ENCODE results near the gene TANC1. TPM values are rescaled to one million over a fixed set of nuclear protein-coding genes. Genes with fewer than 3 reads are reported as not detected.

Gene TANC1
- total and polyA plus RNA-seq, 2 of the 4 experiments (the other 2 are of a cell fraction) = 10.2 to 12.9 TPM

- POLR2A ChIA-PET (ENCODE audit: unreplicated experiment) = no interaction called here
- H2BK5ac ChIP-seq (ENCODE audit: low read depth, low read length, poor library complexity, severe bottlenecking) = no peak overlapping the region
- TF ChIP-seq RAD21 (IDR thresholded peaks at IDR 0.05; ENCODE audit: low read length) = no peak
- peak; percentile 60; the same call in 1 of the 2 replicates for TF ChIP-seq FOS (IDR thresholded peaks at IDR 0.05; ENCODE audit: low read depth, low read length)
- TF ChIP-seq BHLHE40 (IDR thresholded peaks at IDR 0.05; ENCODE audit: low read depth, low read length) = peak; percentile 80
- no peak for TF ChIP-seq MAFK (IDR thresholded peaks at IDR 0.05; ENCODE audit: low read depth, low read length)
Observed at GRCh38 chr2:158926478-158926948, 41.9 kb upstream of the TANC1 start.

More at GRCh38 chr2:158926478-158926948, 41.9 kb upstream of the TANC1 start:
- H2BK15ac ChIP-seq (ENCODE audit: low read depth, low read length) = no peak overlapping the region
- no peaks in the 10 kb centered on the region for H3K27me3 ChIP-seq (ENCODE audit: control insufficient read depth, insufficient read depth, low read length)
- WGBS, 2 experiments (ENCODE audit: extremely low coverage in 2 of 2, insufficient read length in 1 of 2) = no CpG with 5 or more reads among the region's 8 CpGs
- no peak overlapping the region for H2AFZ ChIP-seq (replicated peaks; ENCODE audit: low read length, poor library complexity)
- no peak overlapping the region for H2AK9ac ChIP-seq (replicated peaks; ENCODE audit: low read depth, low read length, poor library complexity)
- H4K5ac ChIP-seq (ENCODE audit: low read depth, low read length) = no peak overlapping the region
- H3K9me1 ChIP-seq (ENCODE audit: insufficient read depth, low read length) = peaks cover 2% of the 10 kb centered on the region; the same call in 1 of the 2 replicates
- no TSS peak for BruUV-seq (replicated peaks)
- dilution Hi-C loops (cut with HindIII; ENCODE audit: low sequenced_read_pairs, unreplicated experiment) (no loop called here), in situ Hi-C loops (cut with MboI; ENCODE audit: low sequenced_read_pairs) (no loop called here), intact Hi-C loops (cut with micrococcal nuclease) (no loop called here)
- no peak overlapping the region for H3K27ac ChIP-seq (ENCODE audit: insufficient read depth, low read length)
- DNase-seq (peak; percentile 78), ATAC-seq (ENCODE audit: low read depth) (peak; percentile 67)
- H3K9ac ChIP-seq (ENCODE audit: low read depth, low read length) = no peak overlapping the region
- no peak overlapping the region for H3K23ac ChIP-seq (ENCODE audit: low read depth, low read length)
- H4K91ac ChIP-seq (ENCODE audit: insufficient read depth, low read depth, low read length) = no peak overlapping the region
- peaks cover 5% of the 10 kb centered on the region for H3K9me3 ChIP-seq (ENCODE audit: control insufficient read depth, insufficient read depth, low read length)
- H2BK20ac ChIP-seq (ENCODE audit: low read depth, low read length) = no peak overlapping the region
- no peak overlapping the region for H3K18ac ChIP-seq (ENCODE audit: low read depth, low read length)
- no peaks in the 10 kb centered on the region for H3K79me1 ChIP-seq (ENCODE audit: low read depth in 1 of 2, low read length in 2 of 2)
- H4K8ac ChIP-seq (ENCODE audit: low read depth in 2 of 2, low read length in 2 of 2) = no peak overlapping the region; a peak in 1 of 4 replicates
- H2AK5ac ChIP-seq (ENCODE audit: low read depth, low read length) = no peak overlapping the region
- no peak overlapping the region for H3K4me3 ChIP-seq (ENCODE audit: insufficient read depth, low read depth, low read length)
- no peak overlapping the region for H2BK120ac ChIP-seq (ENCODE audit: low read depth, low read length)
- no peak overlapping the region for H3K14ac ChIP-seq (replicated peaks; ENCODE audit: low read depth, low read length)
- H3K36me3 ChIP-seq (ENCODE audit: control insufficient read depth, insufficient read depth, low read length) = no peaks in the 10 kb centered on the region
- no peak overlapping the region for H3K56ac ChIP-seq (ENCODE audit: extremely low read depth, insufficient read depth, low read length)
- H3K4me2 ChIP-seq (ENCODE audit: low read depth, low read length) = peak overlapping the region; percentile 68
- H3K4me1 ChIP-seq (ENCODE audit: control insufficient read depth, insufficient read depth, low read length) = peaks cover 9% of the 10 kb centered on the region
- CTCF ChIA-PET = interaction anchor here (0.6 kb wide), 1 partner anchor 64 kb away, joined by 3 read pairs; no protein-coding TSS in a partner anchor
- H4K20me1 ChIP-seq (ENCODE audit: insufficient read depth, low read length) = no peaks in the 10 kb centered on the region
- H3K4ac ChIP-seq (ENCODE audit: low read depth, low read length) = no peak overlapping the region

Data from IMR-90 (cell line).